D721Med (cell line): ENCODE measurements around the gene VPS13D.

Experiments used
- DNase-seq: peaks from one replicate; pipeline ENCODE4 v3.0.0; 2011; ENCODE audit warnings: low spot score; ENCODE audit not compliant: insufficient read length
- FAIRE-seq: peaks from 2 replicates; lab custom pipeline; 2011; peaks lifted over from hg19 to GRCh38; lab: Jason Lieb, UNC
- CTCF ChIP-seq: IDR thresholded peaks from 2 replicates; pipeline ENCODE4 v1.5.1; 2012; ENCODE audit warnings: mild to moderate bottlenecking, control low read depth; ENCODE audit not compliant: insufficient read depth; ENCODE audit errors: missing control alignments

VPS13D gene

GRCh38 chr1:12434174-12434573 lies 204.3 kb downstream of the VPS13D start:
- no peak for DNase-seq
- FAIRE-seq, result no peak
- no peak for TF ChIP-seq CTCF

- TF ChIP-seq CTCF, result no peak
- DNase-seq, result no peak
- no peak for FAIRE-seq
Observed at GRCh38 chr1:12434686-12435085, 204.9 kb downstream of the VPS13D start.

- FAIRE-seq, result no peak
- DNase-seq, result no peak
- no peak for TF ChIP-seq CTCF
Observed at GRCh38 chr1:12435639-12436344, 206.0 kb downstream of the VPS13D start.

- DNase-seq (no peak), FAIRE-seq (no peak)
- TF ChIP-seq CTCF, result no peak
Observed at GRCh38 chr1:12436345-12436658, 206.5 kb downstream of the VPS13D start.

- FAIRE-seq (no peak), DNase-seq (no peak)
- TF ChIP-seq CTCF, result no peak
Observed at GRCh38 chr1:12436817-12437599, 207.2 kb downstream of the VPS13D start.

- FAIRE-seq (no peak), DNase-seq (no peak)
- TF ChIP-seq CTCF, result no peak
Observed at GRCh38 chr1:12437629-12438028, 207.8 kb downstream of the VPS13D start.
